Type B pancreatic cell (in vitro differentiated cells): ENCODE measurements around the gene MAGT1. TPM values are rescaled to one million over a fixed set of nuclear protein-coding genes. Genes with fewer than 3 reads are reported as not detected.

ENCODE experiments used
- DNase-seq: peaks from one replicate; pipeline ENCODE4 v3.0.0; 2021; ENCODE audit warnings: mixed read lengths; ENCODE audit not compliant: unreplicated experiment; ENCODE audit errors: extremely low spot score
- H3K27ac Mint-ChIP-seq: 2 replicates; pipeline ENCODE4 v1.8.0; 2021; ENCODE audit warnings: mild to moderate bottlenecking, mixed read lengths
- H3K27me3 Mint-ChIP-seq: 2 replicates; pipeline ENCODE4 v1.8.0; 2021; ENCODE audit warnings: mixed read lengths
- H3K36me3 Mint-ChIP-seq: 2 replicates; pipeline ENCODE4 v1.8.0; 2021; ENCODE audit warnings: mixed read lengths
- H3K4me1 Mint-ChIP-seq: one replicate; pipeline ENCODE4 v1.8.0; 2021; ENCODE audit warnings: mixed read lengths; ENCODE audit not compliant: unreplicated experiment
- H3K4me3 Mint-ChIP-seq: 2 replicates; pipeline ENCODE4 v1.8.0; 2021; ENCODE audit warnings: mild to moderate bottlenecking, mixed read lengths
- H3K9me3 Mint-ChIP-seq: 2 replicates; pipeline ENCODE4 v1.8.0; 2021; ENCODE audit warnings: mixed read lengths
- total RNA-seq: library from RNA; stranded (reverse); gene quantifications from 2 replicates; pipeline ENCODE4 v1.2.1, GENCODE V29; 2021; ENCODE audit warnings: low replicate concordance
- TF ChIP-seq, protein P1 (sequence below): fragments of 200-600 bp; sonication (generic); conservative IDR thresholded peaks from 2 replicates; pipeline ENCODE4 v1.5.0; 2021; ENCODE audit warnings: antibody characterized with exemption, mild to moderate bottlenecking

MAGT1 gene
- total RNA-seq, 1 donor from 2014 or later, result 57.8 TPM

DNA sequence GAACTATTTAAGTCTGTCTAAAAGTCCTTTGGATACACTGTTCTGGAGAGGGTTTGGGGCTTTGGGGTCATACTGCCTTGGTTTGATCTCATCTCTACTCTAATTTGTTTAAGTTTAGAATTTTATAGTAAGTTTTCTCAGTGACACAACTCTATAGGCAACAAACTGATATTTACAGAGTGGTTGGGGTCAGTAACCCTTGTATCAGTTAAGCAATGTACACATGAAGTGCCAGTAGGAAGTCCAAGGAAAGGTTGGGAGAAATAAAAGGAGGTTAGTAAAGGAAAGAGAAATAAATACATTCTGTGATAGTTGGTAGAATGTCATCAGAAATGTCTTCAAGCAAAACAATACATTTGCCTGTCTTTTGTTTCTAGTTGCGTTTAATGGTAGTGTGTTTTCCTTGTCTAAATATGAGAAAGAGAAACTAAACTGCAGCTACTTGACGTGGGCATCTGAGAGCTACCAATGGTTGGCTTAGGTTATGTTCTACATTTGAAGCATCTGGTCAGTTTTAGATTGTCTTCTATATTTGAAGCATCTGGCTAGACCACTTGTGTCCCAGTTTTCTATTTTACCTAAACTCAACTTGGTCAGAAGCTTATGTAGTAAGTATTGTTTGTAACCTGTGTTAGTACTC, 22.2 kb upstream of the MAGT1 start:
- no peak overlapping the region for H3K27ac Mint-ChIP-seq
- no peaks in the 10 kb centered on the region for H3K4me1 Mint-ChIP-seq
- no peaks in the 10 kb centered on the region for H3K27me3 Mint-ChIP-seq

DNA sequence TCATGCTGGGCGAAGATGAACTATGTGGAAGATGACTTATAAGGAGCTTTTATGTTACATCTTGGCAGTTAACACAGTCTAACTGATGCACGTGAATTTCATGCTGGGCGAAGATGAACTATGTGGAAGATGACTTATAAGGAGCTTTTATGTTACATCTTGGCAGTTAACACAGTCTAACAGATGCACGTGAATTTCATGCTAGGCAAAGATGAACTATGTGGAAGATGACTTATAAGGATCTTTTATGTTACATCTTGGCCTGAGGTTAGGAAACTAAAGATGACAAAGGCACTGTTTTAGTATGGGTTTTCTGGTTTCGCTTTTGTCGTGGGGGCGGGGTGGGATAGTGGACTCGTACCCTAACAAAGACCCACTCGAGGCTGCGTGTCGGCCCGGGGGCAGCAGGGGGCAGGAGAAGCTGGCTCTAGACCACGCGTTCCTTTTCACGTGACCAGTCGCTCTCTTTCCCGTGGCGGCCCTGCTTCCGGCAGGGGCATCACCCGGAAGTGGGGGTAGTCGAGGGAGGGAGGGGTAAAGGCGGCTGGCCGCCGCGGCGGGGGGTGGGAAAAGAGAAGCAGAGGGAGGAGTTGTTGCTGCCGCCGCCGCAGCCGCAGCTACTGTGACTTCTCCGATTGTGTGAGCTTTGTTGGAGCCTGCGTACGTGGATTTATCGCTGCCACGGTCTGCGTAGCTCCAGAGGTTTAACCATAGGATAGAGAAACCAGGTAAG, 15.0 kb upstream of the MAGT1 start, which contains the start of gene ATP7A:
Gene ATP7A, plus strand, starts transcription at position 586 of the 733 bp plus-strand sequence. CDS start 60,949 bp downstream, outside the sequence.
- DNase-seq, result peak; percentile 84
- no peaks in the 10 kb centered on the region for H3K36me3 Mint-ChIP-seq
- peak within 1 kb of the TSS; percentile 96 for H3K4me3 Mint-ChIP-seq
- peak within 1 kb of the TSS; percentile 85 for H3K27ac Mint-ChIP-seq
- H3K9me3 Mint-ChIP-seq, result no peaks in the 10 kb centered on the region
- no peaks in the 10 kb centered on the region for H3K27me3 Mint-ChIP-seq
- H3K4me1 Mint-ChIP-seq, result no peaks in the 10 kb centered on the region
- TF ChIP-seq, protein P1, sequence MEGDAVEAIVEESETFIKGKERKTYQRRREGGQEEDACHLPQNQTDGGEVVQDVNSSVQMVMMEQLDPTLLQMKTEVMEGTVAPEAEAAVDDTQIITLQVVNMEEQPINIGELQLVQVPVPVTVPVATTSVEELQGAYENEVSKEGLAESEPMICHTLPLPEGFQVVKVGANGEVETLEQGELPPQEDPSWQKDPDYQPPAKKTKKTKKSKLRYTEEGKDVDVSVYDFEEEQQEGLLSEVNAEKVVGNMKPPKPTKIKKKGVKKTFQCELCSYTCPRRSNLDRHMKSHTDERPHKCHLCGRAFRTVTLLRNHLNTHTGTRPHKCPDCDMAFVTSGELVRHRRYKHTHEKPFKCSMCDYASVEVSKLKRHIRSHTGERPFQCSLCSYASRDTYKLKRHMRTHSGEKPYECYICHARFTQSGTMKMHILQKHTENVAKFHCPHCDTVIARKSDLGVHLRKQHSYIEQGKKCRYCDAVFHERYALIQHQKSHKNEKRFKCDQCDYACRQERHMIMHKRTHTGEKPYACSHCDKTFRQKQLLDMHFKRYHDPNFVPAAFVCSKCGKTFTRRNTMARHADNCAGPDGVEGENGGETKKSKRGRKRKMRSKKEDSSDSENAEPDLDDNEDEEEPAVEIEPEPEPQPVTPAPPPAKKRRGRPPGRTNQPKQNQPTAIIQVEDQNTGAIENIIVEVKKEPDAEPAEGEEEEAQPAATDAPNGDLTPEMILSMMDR, result peak; percentile 62

More for the DNA sequence above, 22.2 kb upstream of the MAGT1 start:
- no peak for DNase-seq
- TF ChIP-seq, protein P1, result no peak
- Mint-ChIP-seq H3K4me3 (no peak overlapping the region), H3K9me3 (no peaks in the 10 kb centered on the region), H3K36me3 (no peaks in the 10 kb centered on the region)

- H3K4me3 Mint-ChIP-seq, result peak overlapping the region; percentile 91
- DNase-seq, result no peak
- peaks cover 12% of the 10 kb centered on the region for H3K36me3 Mint-ChIP-seq
- TF ChIP-seq, protein P1, result no peak
- H3K9me3 Mint-ChIP-seq, result no peaks in the 10 kb centered on the region
- H3K4me1 Mint-ChIP-seq, result no peaks in the 10 kb centered on the region
- peak overlapping the region; percentile 93 for H3K27ac Mint-ChIP-seq
- no peaks in the 10 kb centered on the region for H3K27me3 Mint-ChIP-seq
These were observed 6.3 kb upstream of the MAGT1 start for GRCh38 chrX:77901506-77901905.

DNA sequence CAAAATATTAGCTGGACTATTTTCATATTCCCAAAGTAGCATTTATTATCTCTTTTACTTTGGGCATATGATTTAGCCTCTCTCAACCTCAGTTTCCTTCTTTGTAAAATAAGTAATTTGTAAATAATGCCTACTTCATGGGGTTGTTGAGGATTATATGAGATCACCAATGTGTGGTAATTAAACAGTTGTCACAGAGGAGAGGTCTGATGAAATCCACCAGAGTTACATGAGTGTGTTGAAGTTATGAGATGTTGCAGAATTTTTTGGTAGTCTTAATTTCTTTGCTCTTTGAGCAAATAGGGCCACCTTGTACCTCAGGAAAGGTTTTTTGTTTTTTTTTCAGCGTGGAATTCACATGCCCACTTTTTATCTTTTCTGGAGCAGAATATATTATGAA, 5.5 kb upstream of the MAGT1 start:
- no peaks in the 10 kb centered on the region for H3K4me1 Mint-ChIP-seq
- H3K27ac Mint-ChIP-seq, result peak overlapping the region; percentile 93
- peaks cover 12% of the 10 kb centered on the region for H3K36me3 Mint-ChIP-seq
- no peak for DNase-seq
- TF ChIP-seq, protein P1, result no peak
- no peaks in the 10 kb centered on the region for H3K9me3 Mint-ChIP-seq
- H3K27me3 Mint-ChIP-seq, result no peaks in the 10 kb centered on the region
- H3K4me3 Mint-ChIP-seq, result peak overlapping the region; percentile 91

GRCh38 chrX:77899081-77899828, 4.0 kb upstream of the MAGT1 start, which contains the start of gene COX7B:
Gene COX7B (plus strand): TSS chrX:77899468. CDS start chrX:77899554, 86 bp downstream.
- Mint-ChIP-seq H3K27ac (peak within 1 kb of the TSS; percentile 93), H3K27me3 (no peaks in the 10 kb centered on the region), H3K4me1 (no peaks in the 10 kb centered on the region), H3K9me3 (no peaks in the 10 kb centered on the region), H3K4me3 (peak within 1 kb of the TSS; percentile 91), H3K36me3 (peaks cover 8% of the 10 kb centered on the region)
- TF ChIP-seq, protein P1, result peak; percentile 51
- DNase-seq, result no peak
